Smooth muscle cell (in vitro differentiated cells): ENCODE results near the gene ILK. TPM values are rescaled to one million over a fixed set of nuclear protein-coding genes. Genes with fewer than 3 reads are reported as not detected.

Experiments
- DNase-seq: peaks from one replicate; lab custom pipeline; 2025; ENCODE audit not compliant: unreplicated experiment; lab: John Stamatoyannopoulos, UW
- H2AFZ ChIP-seq: fragments of 200-600 bp; sonication (generic); 2 replicates; pipeline ENCODE4 v1.6.0; 2016; ENCODE audit warnings: antibody characterized with exemption, low read depth, mild to moderate bottlenecking
- H3F3A ChIP-seq: fragments of 200-600 bp; sonication (generic); 2 replicates; pipeline ENCODE4 v1.6.0; 2017; ENCODE audit warnings: antibody characterized with exemption, low read depth
- H3K27ac ChIP-seq: fragments of 200-600 bp; sonication (generic); 2 replicates; pipeline ENCODE4 v1.5.1; 2016; ENCODE audit warnings: low read depth, mild to moderate bottlenecking
- H3K27me3 ChIP-seq: fragments of 200-600 bp; sonication (generic); 2 replicates; pipeline ENCODE4 v1.6.1; 2016; ENCODE audit warnings: low read depth, mild to moderate bottlenecking
- H3K36me3 ChIP-seq: fragments of 200-600 bp; sonication (generic); 2 replicates; pipeline ENCODE4 v1.5.1; 2016; ENCODE audit warnings: low read depth
- H3K4me1 ChIP-seq: fragments of 200-600 bp; sonication (generic); 2 replicates; pipeline ENCODE4 v1.5.1; 2016; ENCODE audit warnings: low read depth
- H3K4me2 ChIP-seq: fragments of 200-600 bp; sonication (generic); 2 replicates; pipeline ENCODE4 v1.6.0; 2016; ENCODE audit warnings: mild to moderate bottlenecking
- H3K4me3 ChIP-seq: fragments of 200-600 bp; sonication (generic); 2 replicates; pipeline ENCODE4 v1.5.1; 2016; ENCODE audit warnings: mild to moderate bottlenecking
- H3K79me2 ChIP-seq: fragments of 200-600 bp; sonication (generic); 2 replicates; pipeline ENCODE4 v1.6.0; 2016; ENCODE audit warnings: low read depth, mild to moderate bottlenecking
- H3K9ac ChIP-seq: fragments of 200-600 bp; sonication (generic); 2 replicates; pipeline ENCODE4 v1.6.0; 2016; ENCODE audit warnings: low read depth
- H3K9me3 ChIP-seq: fragments of 200-600 bp; sonication (generic); replicated peaks from 2 replicates; pipeline ENCODE4 v1.5.1; 2016; ENCODE audit warnings: low read depth
- H4K20me1 ChIP-seq: fragments of 200-600 bp; sonication (generic); 2 replicates; pipeline ENCODE4 v1.6.0; 2016; ENCODE audit warnings: low read depth
- WGBS: methylation state at CpG from one replicate; pipeline ENCODE4 v1.1.7; 2016; ENCODE audit warnings: low lambda C conversion rate; 5-methylcytosine and 5-hydroxymethylcytosine counted together
- polyA plus RNA-seq: library from polyadenylated mRNA; unstranded; fragments of >200 nt; fragmentation: Nextera tagmentation; extraction: Ambion mirVana; gene quantifications from 2 replicates; pipeline ENCODE4 v1.2.1, GENCODE V29; 2016
- total RNA-seq: library from RNA; depleted of rRNA; stranded (reverse); fragments of >200 nt; gene quantifications from 2 replicates; pipeline ENCODE4 v1.2.3, GENCODE V29; 2014
- TF ChIP-seq, protein P1 (sequence below): fragments of 200-600 bp; sonication (generic); IDR thresholded peaks from 2 replicates; pipeline ENCODE4 v1.5.1; 2017; ENCODE audit warnings: borderline replicate concordance, mild to moderate bottlenecking, antibody characterized with exemption; ENCODE audit not compliant: insufficient read depth, poor library complexity, severe bottlenecking

ILK gene
- total and polyA plus RNA-seq, 2 experiments from 2014 or later = 138 to 236 TPM

DNA sequence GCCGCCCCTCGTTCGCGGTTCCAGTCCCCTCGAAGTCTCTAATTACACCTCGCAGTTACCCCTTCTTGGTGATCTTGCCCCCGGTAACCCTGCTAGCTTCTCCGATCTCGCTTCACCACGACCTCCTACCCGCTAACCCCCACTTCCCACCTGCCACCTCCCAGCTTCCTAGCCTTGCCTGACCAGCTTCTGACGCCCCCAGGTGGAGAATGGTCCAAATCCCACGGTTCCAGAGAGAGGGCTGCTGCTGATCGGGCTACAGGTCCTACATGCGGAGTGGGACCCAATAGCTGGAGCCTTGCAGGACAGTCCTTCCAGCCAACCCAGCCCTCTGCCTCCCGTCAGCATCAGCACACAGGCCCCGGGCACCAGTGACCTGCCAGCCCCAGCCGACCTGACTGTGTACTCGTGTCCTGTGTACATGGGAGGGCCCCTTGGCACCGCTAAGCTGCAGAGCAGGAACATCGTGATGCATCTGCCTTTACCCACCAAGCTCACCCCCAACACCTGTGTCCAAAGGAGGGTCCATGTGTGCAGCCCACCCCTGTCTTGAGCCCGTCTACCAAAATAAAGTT is 32.1 kb upstream of the ILK start:
- Histone ChIP-seq H3K9ac (no peak overlapping the region), H3K27ac (no peak overlapping the region), H3K4me3 (no peak overlapping the region), H4K20me1 (no peaks in the 10 kb centered on the region), H3K36me3 (no peaks in the 10 kb centered on the region), H3K79me2 (no peaks in the 10 kb centered on the region), H2AFZ (no peak overlapping the region), H3K4me1 (no peaks in the 10 kb centered on the region), H3F3A (no peaks in the 10 kb centered on the region), H3K9me3 (no peaks in the 10 kb centered on the region), H3K4me2 (no peak overlapping the region), H3K27me3 (no peaks in the 10 kb centered on the region)
- TF ChIP-seq, protein P1, sequence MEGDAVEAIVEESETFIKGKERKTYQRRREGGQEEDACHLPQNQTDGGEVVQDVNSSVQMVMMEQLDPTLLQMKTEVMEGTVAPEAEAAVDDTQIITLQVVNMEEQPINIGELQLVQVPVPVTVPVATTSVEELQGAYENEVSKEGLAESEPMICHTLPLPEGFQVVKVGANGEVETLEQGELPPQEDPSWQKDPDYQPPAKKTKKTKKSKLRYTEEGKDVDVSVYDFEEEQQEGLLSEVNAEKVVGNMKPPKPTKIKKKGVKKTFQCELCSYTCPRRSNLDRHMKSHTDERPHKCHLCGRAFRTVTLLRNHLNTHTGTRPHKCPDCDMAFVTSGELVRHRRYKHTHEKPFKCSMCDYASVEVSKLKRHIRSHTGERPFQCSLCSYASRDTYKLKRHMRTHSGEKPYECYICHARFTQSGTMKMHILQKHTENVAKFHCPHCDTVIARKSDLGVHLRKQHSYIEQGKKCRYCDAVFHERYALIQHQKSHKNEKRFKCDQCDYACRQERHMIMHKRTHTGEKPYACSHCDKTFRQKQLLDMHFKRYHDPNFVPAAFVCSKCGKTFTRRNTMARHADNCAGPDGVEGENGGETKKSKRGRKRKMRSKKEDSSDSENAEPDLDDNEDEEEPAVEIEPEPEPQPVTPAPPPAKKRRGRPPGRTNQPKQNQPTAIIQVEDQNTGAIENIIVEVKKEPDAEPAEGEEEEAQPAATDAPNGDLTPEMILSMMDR = no peak
- 96% methylated on average over 22 of the region's 22 CpGs for WGBS
- no peak for DNase-seq

DNA sequence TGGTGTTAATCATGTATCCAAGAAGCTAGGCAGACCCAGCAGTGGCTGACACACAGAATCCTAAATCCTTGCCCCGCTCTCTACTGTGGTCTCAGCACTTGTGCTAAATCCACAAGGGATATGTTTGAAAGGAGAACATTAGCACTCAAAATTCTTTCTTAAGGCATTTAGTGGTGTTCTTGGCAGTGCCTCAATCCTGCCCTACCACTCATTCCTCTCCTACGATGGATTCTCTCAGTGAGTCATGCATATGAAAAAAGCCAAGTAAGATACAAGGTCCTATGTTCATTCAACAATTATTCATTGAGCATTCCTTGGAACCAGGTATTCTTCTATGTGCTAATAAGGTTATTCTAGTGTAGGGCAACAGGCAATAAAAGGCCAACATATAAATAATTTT is 31.4 kb upstream of the ILK start:
- Histone ChIP-seq H3K9me3 (no peaks in the 10 kb centered on the region), H3K4me3 (no peak overlapping the region), H3K27ac (no peak overlapping the region), H3K79me2 (no peaks in the 10 kb centered on the region), H4K20me1 (no peaks in the 10 kb centered on the region), H3K27me3 (no peaks in the 10 kb centered on the region), H3K36me3 (no peaks in the 10 kb centered on the region), H3K4me2 (no peak overlapping the region), H3F3A (no peaks in the 10 kb centered on the region), H2AFZ (no peak overlapping the region), H3K4me1 (no peaks in the 10 kb centered on the region), H3K9ac (no peak overlapping the region)
- TF ChIP-seq, protein P1 = no peak
- DNase-seq = no peak
- WGBS = 55% methylated on average over 2 of the region's 2 CpGs

DNA sequence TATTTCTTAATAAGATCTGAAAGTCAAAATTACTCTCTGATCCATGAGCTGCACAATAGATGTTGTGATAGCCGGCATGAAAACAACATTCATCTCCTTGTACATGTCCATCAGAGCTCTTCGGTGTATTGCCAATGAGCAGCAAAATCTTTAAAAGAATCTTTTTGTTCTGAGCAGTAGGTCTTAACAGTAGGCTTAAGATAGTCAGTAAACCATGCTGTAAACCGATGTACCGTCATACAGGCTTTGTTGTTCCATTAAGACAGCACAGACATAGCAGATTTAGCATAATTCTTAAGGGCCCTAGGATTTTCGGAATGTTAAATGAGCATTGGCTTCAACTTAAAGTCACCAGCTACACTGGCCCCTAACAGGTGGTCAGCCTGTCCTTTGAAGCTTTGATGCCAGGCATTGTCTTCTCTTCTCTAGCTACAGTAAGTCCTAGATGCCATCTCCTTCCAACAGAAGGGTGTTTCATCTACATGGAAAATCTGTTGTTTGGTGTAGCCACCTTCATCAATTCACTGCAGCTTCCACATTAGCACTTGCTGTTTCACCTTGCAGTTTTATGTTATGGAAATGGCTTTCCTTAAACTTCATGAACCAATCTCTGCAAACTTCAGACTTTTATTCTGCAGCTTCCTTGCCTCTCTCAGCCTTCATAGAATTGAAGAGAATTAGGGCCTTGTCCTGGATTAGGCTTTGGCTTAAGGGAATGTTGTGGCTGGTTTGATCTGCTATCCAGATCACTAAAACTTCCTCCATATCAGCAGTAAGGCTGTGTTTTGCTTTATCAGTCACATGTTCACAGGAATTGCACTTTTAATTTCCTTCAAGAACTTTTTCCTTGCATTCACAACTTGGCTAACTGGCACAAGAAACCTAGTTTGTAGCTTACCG is 28.5 kb upstream of the ILK start:
- Histone ChIP-seq H3K9ac (no peak overlapping the region), H2AFZ (no peak overlapping the region), H3K36me3 (no peaks in the 10 kb centered on the region), H3K4me1 (no peaks in the 10 kb centered on the region), H3K27ac (no peak overlapping the region), H4K20me1 (no peaks in the 10 kb centered on the region), H3K79me2 (no peaks in the 10 kb centered on the region), H3K4me2 (no peak overlapping the region), H3K27me3 (no peaks in the 10 kb centered on the region), H3K9me3 (no peaks in the 10 kb centered on the region), H3F3A (no peaks in the 10 kb centered on the region), H3K4me3 (no peak overlapping the region)
- TF ChIP-seq, protein P1 = no peak
- no peak for DNase-seq
- WGBS = 46% methylated on average over 6 of the region's 6 CpGs
